GM12864 (cell line): Measurements from ENCODE around the gene PAQR5.

Experiments
- DNase-seq: peaks from one replicate; pipeline ENCODE4 v3.0.0-alpha.2; 2011; ENCODE audit warnings: low read depth
- H3K4me3 ChIP-seq: 2 replicates; pipeline ENCODE4 v1.5.1; 2011; ENCODE audit warnings: mild to moderate bottlenecking, low read depth, low read length, control low read depth
- CTCF ChIP-seq: IDR thresholded peaks from 2 replicates; pipeline ENCODE4 v1.5.1; 2011; ENCODE audit warnings: low read depth, mild to moderate bottlenecking, moderate library complexity, low read length, control low read depth, inconsistent platforms; ENCODE audit errors: missing control alignments

The PAQR5 gene

GRCh38 chr15:69391046-69391757 lies 92.5 kb downstream of the PAQR5 start:
- TF ChIP-seq CTCF = no peak
- H3K4me3 ChIP-seq = no peak overlapping the region
- DNase-seq = no peak

GRCh38 chr15:69392352-69392751 lies 93.6 kb downstream of the PAQR5 start:
- TF ChIP-seq CTCF = no peak
- no peak overlapping the region for H3K4me3 ChIP-seq
- DNase-seq = no peak

DNA sequence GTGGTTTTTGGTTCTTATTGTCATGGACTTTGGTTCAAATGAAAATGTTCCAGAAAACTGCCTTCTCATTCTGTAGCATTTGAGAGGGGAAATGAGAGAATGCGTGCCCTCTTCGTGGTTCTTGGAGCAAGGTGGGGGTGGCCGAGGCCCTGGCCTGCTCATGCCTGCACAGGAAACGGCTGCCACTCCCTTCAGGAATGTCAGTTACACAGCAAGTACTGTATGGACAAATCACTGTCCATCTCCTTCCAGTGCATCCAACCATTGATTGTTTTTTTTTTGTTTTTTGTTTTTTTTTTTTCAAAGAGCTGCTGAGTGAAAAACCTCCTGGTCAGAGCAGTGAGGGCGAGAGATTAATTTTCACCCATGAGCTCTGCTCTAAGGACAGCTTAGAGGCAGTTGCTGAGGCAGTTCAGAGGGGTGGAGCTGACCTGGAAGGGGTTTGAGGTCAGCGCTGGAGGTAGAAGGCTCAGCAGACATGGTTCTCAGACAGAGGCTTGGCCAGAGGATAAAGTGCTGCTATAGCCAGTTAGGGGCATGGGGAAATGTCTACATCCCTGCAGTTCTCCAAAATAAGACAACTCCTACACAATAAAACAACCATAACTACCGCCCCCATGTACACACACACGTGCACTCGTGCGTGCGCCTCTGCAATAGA lies 95.2 kb downstream of the PAQR5 start:
- no peak for DNase-seq
- no peak for TF ChIP-seq CTCF
- no peak overlapping the region for H3K4me3 ChIP-seq

GRCh38 chr15:69394556-69395282 lies 96.0 kb downstream of the PAQR5 start:
- no peak overlapping the region for H3K4me3 ChIP-seq
- no peak for DNase-seq
- TF ChIP-seq CTCF = peak; percentile 96

DNA sequence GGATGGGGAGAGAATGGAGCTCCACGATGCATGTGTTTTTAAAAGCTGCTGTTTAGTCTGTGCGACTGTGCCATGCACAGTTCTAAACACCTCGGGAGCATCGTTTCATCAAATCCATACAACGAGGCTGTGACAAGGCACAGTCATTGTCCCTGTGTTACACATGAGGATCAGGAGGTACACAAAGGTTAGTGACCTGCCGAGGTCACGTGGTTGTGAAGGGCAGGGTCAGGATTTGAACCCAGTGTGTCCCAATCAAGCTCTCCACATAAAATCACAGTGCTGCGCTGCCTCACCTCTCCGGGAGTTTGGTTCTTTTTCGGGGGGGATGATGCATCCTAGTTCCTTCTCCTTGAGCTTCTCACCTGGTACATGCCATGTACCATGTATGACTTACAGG lies 96.7 kb downstream of the PAQR5 start:
- no peak for TF ChIP-seq CTCF
- no peak overlapping the region for H3K4me3 ChIP-seq
- no peak for DNase-seq

- no peak for DNase-seq
- H3K4me3 ChIP-seq = no peak overlapping the region
- no peak for TF ChIP-seq CTCF
These were observed 97.3 kb downstream of the PAQR5 start for GRCh38 chr15:69395991-69396390.
